Astrocyte (in vitro differentiated cells and primary cell): Measurements from ENCODE around the gene TRAPPC10. TPM values are rescaled to one million over a fixed set of nuclear protein-coding genes. Genes with fewer than 3 reads are reported as not detected.

Experiments
- DNase-seq: peaks from one replicate; pipeline ENCODE4 v3.0.0-alpha.2; 2010; ENCODE audit warnings: low read depth
- FAIRE-seq: peaks from 2 replicates; lab custom pipeline; 2011; peaks lifted over from hg19 to GRCh38; lab: Jason Lieb, UNC
- H2AFZ ChIP-seq: 2 replicates; pipeline ENCODE4 v1.6.0; 2012; ENCODE audit warnings: low read depth, low read length, inconsistent platforms
- H3K27ac ChIP-seq: 2 replicates; pipeline ENCODE4 v1.5.1; 2011; ENCODE audit warnings: low read depth, low read length, inconsistent platforms
- H3K27me3 ChIP-seq: 2 replicates; pipeline ENCODE4 v1.6.0; 2011; ENCODE audit warnings: low read length, inconsistent platforms; ENCODE audit not compliant: insufficient read depth
- H3K36me3 ChIP-seq: 2 replicates; pipeline ENCODE4 v1.5.1; 2011; ENCODE audit warnings: low read length, inconsistent platforms; ENCODE audit not compliant: insufficient read depth
- H3K4me1 ChIP-seq: 2 replicates; pipeline ENCODE4 v1.5.1; 2011; ENCODE audit warnings: low read length, inconsistent platforms; ENCODE audit not compliant: insufficient read depth
- H3K4me2 ChIP-seq: 2 replicates; pipeline ENCODE4 v1.6.0; 2012; ENCODE audit warnings: low read length, inconsistent platforms
- H3K4me3 ChIP-seq: 2 replicates; pipeline ENCODE4 v1.5.1; 2011; ENCODE audit warnings: low read depth, mild to moderate bottlenecking, low read length, inconsistent platforms; ENCODE audit not compliant: insufficient read depth
- H3K79me2 ChIP-seq: 2 replicates; pipeline ENCODE4 v1.6.0; 2012; ENCODE audit warnings: mild to moderate bottlenecking, low read length, inconsistent platforms; ENCODE audit not compliant: insufficient read depth
- H3K9ac ChIP-seq: 2 replicates; pipeline ENCODE4 v1.6.0; 2012; ENCODE audit warnings: mild to moderate bottlenecking, low read length, inconsistent platforms
- H3K9me3 ChIP-seq: 2 replicates; pipeline ENCODE4 v1.5.1; 2012; ENCODE audit warnings: low read depth, mild to moderate bottlenecking, low read length, inconsistent platforms; ENCODE audit not compliant: insufficient read depth
- H4K20me1 ChIP-seq: 2 replicates; pipeline ENCODE4 v1.6.0; 2012; ENCODE audit warnings: low read length, inconsistent platforms; ENCODE audit not compliant: insufficient read depth
- H3K27ac Mint-ChIP-seq: one replicate; pipeline ENCODE4 v1.8.0; 2021; ENCODE audit warnings: mild to moderate bottlenecking, mixed read lengths; ENCODE audit not compliant: unreplicated experiment
- H3K27me3 Mint-ChIP-seq: one replicate; pipeline ENCODE4 v1.8.0; 2021; ENCODE audit warnings: low read depth, mixed read lengths; ENCODE audit not compliant: unreplicated experiment
- H3K36me3 Mint-ChIP-seq: one replicate; pipeline ENCODE4 v1.8.0; 2021; ENCODE audit warnings: low read depth, mixed read lengths; ENCODE audit not compliant: unreplicated experiment
- H3K4me1 Mint-ChIP-seq: one replicate; pipeline ENCODE4 v1.8.0; 2021; ENCODE audit warnings: low read depth, mixed read lengths; ENCODE audit not compliant: unreplicated experiment
- H3K4me3 Mint-ChIP-seq: one replicate; pipeline ENCODE4 v1.8.0; 2021; ENCODE audit warnings: mild to moderate bottlenecking, moderate library complexity, mixed read lengths; ENCODE audit not compliant: unreplicated experiment
- H3K9me3 Mint-ChIP-seq: one replicate; pipeline ENCODE4 v1.8.0; 2021; ENCODE audit warnings: mild to moderate bottlenecking, mixed read lengths; ENCODE audit not compliant: unreplicated experiment
- CTCF ChIP-seq: IDR thresholded peaks from 2 replicates; pipeline ENCODE4 v1.5.1; 2011; ENCODE audit warnings: low read depth, mild to moderate bottlenecking, inconsistent platforms, low read length, moderate library complexity; ENCODE audit not compliant: insufficient read depth
- EZH2 ChIP-seq: IDR thresholded peaks from 2 replicates; pipeline ENCODE4 v1.6.1; 2012; ENCODE audit warnings: mild to moderate bottlenecking, low read length, inconsistent platforms; ENCODE audit not compliant: insufficient read depth
- total RNA-seq: library from RNA; stranded (reverse); gene quantifications from 2 replicates; pipeline ENCODE4 v1.2.1, GENCODE V29; 2021

The TRAPPC10 gene
- total RNA-seq, 1 donor from 2014 or later: 45.7 TPM

DNA sequence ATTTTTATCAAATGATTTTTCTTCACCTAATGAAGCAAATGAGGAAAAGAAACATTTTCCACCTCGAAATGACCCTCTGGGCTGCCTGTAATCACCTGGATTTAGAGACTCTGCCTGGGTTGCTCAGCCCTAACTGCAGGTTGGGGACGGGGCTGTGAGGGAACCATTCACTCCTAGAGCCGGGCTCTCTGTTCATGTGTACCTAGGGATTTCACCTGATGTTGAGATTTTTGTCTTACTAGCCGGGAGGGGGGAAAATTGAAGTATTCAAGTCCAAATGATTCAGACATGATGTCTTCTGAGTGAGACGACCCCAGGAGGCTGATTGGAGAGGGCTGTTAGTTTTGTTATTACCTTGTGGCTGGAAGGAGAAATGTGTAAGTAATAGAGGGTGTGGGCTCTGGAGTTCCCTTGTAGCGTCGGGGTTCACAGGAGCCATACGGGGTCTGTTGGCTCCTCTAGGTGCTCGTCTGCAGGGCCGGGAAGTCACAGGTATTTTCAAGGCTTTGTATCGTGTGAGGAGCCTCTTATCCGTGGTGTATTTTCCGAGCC is 52.8 kb downstream of the TRAPPC10 start:
- TF ChIP-seq EZH2 (no peak), CTCF (no peak)
- Mint-ChIP-seq H3K27me3 (no peaks in the 10 kb centered on the region), H3K9me3 (no peaks in the 10 kb centered on the region), H3K36me3 (peaks cover 30% of the 10 kb centered on the region), H3K4me1 (peaks cover 2% of the 10 kb centered on the region), H3K27ac (no peak overlapping the region), H3K4me3 (peak overlapping the region; percentile 10)
- no peaks in the 10 kb centered on the region for H3K4me1 ChIP-seq
- H3K9ac ChIP-seq: no peak overlapping the region
- H3K27ac ChIP-seq: no peak overlapping the region
- H3K9me3 ChIP-seq: no peaks in the 10 kb centered on the region
- H2AFZ ChIP-seq: no peak overlapping the region
- H3K4me2 ChIP-seq: no peak overlapping the region
- H4K20me1 ChIP-seq: peaks cover 65% of the 10 kb centered on the region
- H3K27me3 ChIP-seq: no peaks in the 10 kb centered on the region
- peaks cover 52% of the 10 kb centered on the region for H3K79me2 ChIP-seq
- no peak overlapping the region for H3K4me3 ChIP-seq
- FAIRE-seq (no peak), DNase-seq (no peak)
- H3K36me3 ChIP-seq: peaks cover 19% of the 10 kb centered on the region

DNA sequence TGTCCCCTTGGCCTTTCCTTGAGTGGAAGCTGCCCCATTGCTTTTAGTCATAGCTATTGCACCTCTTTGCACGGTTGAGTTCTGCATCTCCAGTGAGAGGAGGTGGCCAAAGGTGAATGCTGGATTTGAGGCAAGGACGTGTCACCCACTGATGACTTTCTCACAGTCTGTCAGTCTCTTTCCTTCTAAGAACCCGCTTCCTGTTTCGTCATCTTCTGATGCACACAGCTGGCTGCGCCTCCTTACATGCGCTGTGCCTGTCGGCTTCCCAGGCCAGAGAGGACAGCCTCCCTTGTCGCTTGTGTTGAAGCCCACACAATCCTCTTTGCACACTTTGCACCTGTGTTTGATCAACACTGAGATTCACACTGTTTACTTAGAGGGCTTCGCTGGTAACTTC is 53.3 kb downstream of the TRAPPC10 start:
- H3K36me3 Mint-ChIP-seq: peaks cover 32% of the 10 kb centered on the region
- Histone ChIP-seq H3K9me3 (no peaks in the 10 kb centered on the region), H3K79me2 (peaks cover 54% of the 10 kb centered on the region), H2AFZ (no peak overlapping the region), H3K27me3 (no peaks in the 10 kb centered on the region), H4K20me1 (peaks cover 70% of the 10 kb centered on the region), H3K27ac (no peak overlapping the region), H3K4me2 (no peak overlapping the region), H3K36me3 (peaks cover 17% of the 10 kb centered on the region), H3K4me3 (no peak overlapping the region), H3K9ac (no peak overlapping the region), H3K4me1 (no peaks in the 10 kb centered on the region)
- FAIRE-seq: no peak
- peaks cover 2% of the 10 kb centered on the region for H3K4me1 Mint-ChIP-seq
- DNase-seq: peak; percentile 9
- no peak for TF ChIP-seq CTCF
- no peaks in the 10 kb centered on the region for H3K27me3 Mint-ChIP-seq
- H3K4me3 Mint-ChIP-seq: no peak overlapping the region
- no peaks in the 10 kb centered on the region for H3K9me3 Mint-ChIP-seq
- no peak overlapping the region for H3K27ac Mint-ChIP-seq

DNA sequence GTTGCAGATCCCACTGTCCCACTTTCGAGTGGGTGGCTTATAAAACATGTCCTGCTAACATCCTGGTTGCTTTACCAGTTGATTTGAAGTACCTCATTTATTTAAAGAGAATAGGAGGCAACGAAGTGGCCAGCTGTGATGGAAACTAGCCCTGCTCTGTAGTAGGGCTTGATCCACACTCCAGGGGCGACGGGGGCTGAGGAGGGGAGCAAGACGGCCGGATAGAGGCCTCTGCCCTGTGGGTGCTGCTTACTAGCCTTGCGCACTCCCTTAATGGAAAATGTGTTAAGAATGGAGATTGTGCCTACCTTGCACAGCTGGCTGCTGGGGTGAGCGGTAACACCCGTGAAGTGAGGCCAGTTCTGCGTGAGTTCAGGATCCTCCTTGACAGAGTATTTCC is 54.0 kb downstream of the TRAPPC10 start:
- Mint-ChIP-seq H3K4me3 (no peak overlapping the region), H3K27me3 (no peaks in the 10 kb centered on the region), H3K36me3 (peaks cover 32% of the 10 kb centered on the region), H3K27ac (peak overlapping the region; percentile 77), H3K4me1 (peaks cover 2% of the 10 kb centered on the region), H3K9me3 (no peaks in the 10 kb centered on the region)
- DNase-seq: no peak
- peaks cover 77% of the 10 kb centered on the region for H4K20me1 ChIP-seq
- no peaks in the 10 kb centered on the region for H3K9me3 ChIP-seq
- no peak overlapping the region for H3K9ac ChIP-seq
- H3K4me2 ChIP-seq: no peak overlapping the region
- no peak for TF ChIP-seq EZH2
- TF ChIP-seq CTCF: no peak
- no peak overlapping the region for H3K27ac ChIP-seq
- peaks cover 17% of the 10 kb centered on the region for H3K36me3 ChIP-seq
- H3K79me2 ChIP-seq: peaks cover 61% of the 10 kb centered on the region
- no peak overlapping the region for H3K4me3 ChIP-seq
- no peaks in the 10 kb centered on the region for H3K4me1 ChIP-seq
- H3K27me3 ChIP-seq: no peaks in the 10 kb centered on the region
- no peak for FAIRE-seq
- no peak overlapping the region for H2AFZ ChIP-seq
